Panc1 (cell line): ENCODE data around the gene ZNF669. TPM values are rescaled to one million over a fixed set of nuclear protein-coding genes. Genes with fewer than 3 reads are reported as not detected.
A peak's percentile ranks its signal among the peaks of the same experiment; 100 is the strongest.
"Not testable (repeated sequence)": the region's sequence is repeated elsewhere in the genome, so short reads cannot be mapped to it uniquely, and the experiment has no call there.

Source experiments
- ATAC-seq: fragments of 200-7000 bp; cut with Tn5 transposase; 2 replicates; pipeline ENCODE4 v1.9.1; 2020; ENCODE audit warnings: mild to moderate bottlenecking, moderate library complexity
- Bru-seq: library from RNA; stranded (reverse); fragments of 400-500 nt; gene quantifications from one replicate; lab custom pipeline; 2021; lab: Mats Ljungman, UMichigan
- BruChase-seq, 2 experiments: library from RNA; stranded (reverse); fragments of 400-500 nt; gene quantifications; one replicate each; lab custom pipeline; 2021; lab: Mats Ljungman, UMichigan
- BruUV-seq: library from RNA; stranded (reverse); fragments of 400-500 nt; replicated peaks from 2 replicates; lab custom pipeline; 2021; lab: Mats Ljungman, UMichigan
- CTCF ChIA-PET: fragments of 300-600 bp; sonication (Branson Sonifier 250); formaldehyde crosslinking; loops from one replicate; lab custom pipeline; 2022; ENCODE audit warnings: antibody characterized with exemption; lab: Charles Lee
- POLR2A ChIA-PET: fragments of 300-600 bp; sonication (Branson Sonifier 250); formaldehyde crosslinking; loops from one replicate; lab custom pipeline; 2022; ENCODE audit warnings: antibody characterized with exemption; lab: Charles Lee
- DNase-seq: peaks from one replicate; pipeline ENCODE4 v3.0.0-alpha.2; 2010; ENCODE audit warnings: low read depth, low spot score
- H3K27ac ChIP-seq: 2 replicates; pipeline ENCODE4 v1.5.1; 2011; ENCODE audit warnings: mild to moderate bottlenecking, low read length, inconsistent platforms
- H3K27me3 ChIP-seq: fragments of 200-500 bp; sonication (Bioruptor generic); 2 replicates; pipeline ENCODE4 v1.6.0; 2014; ENCODE audit warnings: low read length, inconsistent platforms; ENCODE audit not compliant: control insufficient read depth, insufficient read depth
- H3K36me3 ChIP-seq: fragments of 200-500 bp; sonication (Bioruptor generic); 2 replicates; pipeline ENCODE4 v1.5.1; 2014; ENCODE audit warnings: inconsistent platforms, mild to moderate bottlenecking, low read length, moderate library complexity; ENCODE audit not compliant: control insufficient read depth, insufficient read depth
- H3K4me1 ChIP-seq: 2 replicates; pipeline ENCODE4 v1.5.1; 2011; ENCODE audit warnings: inconsistent platforms, mild to moderate bottlenecking, low read length, moderate library complexity; ENCODE audit not compliant: control insufficient read depth, insufficient read depth
- H3K4me3 ChIP-seq, 2 experiments: 2 replicates each; pipeline ENCODE4 v1.5.1; 2011 to 2012; ENCODE audit warnings: low read depth in 2 of 2, low read length in 2 of 2, mild to moderate bottlenecking in 2 of 2, inconsistent platforms in 1 of 2, moderate library complexity in 1 of 2
- H3K9me3 ChIP-seq: fragments of 200-500 bp; sonication (Bioruptor generic); 2 replicates; pipeline ENCODE4 v1.5.1; 2014; ENCODE audit warnings: low read depth, mild to moderate bottlenecking, inconsistent platforms, low read length, moderate library complexity; ENCODE audit not compliant: control insufficient read depth, insufficient read depth
- CTCF ChIP-seq: fragments of 450-650 bp; IDR thresholded peaks from 2 replicates; pipeline ENCODE4 v1.5.1; 2017; ENCODE audit warnings: mild to moderate bottlenecking
- POLR2AphosphoS5 ChIP-seq: IDR thresholded peaks from 2 replicates; pipeline ENCODE4 v1.6.1; 2012; ENCODE audit warnings: mild to moderate bottlenecking, low read depth, low read length, moderate library complexity
- REST ChIP-seq, 2 experiments: IDR thresholded peaks; 2 replicates each; pipeline ENCODE4 v1.6.1; 2011 to 2012; ENCODE audit warnings: low read depth in 2 of 2, control low read depth in 1 of 2, low read length in 1 of 2, mild to moderate bottlenecking in 1 of 2, moderate library complexity in 1 of 2; ENCODE audit not compliant: insufficient read depth in 1 of 2
- SIN3A ChIP-seq: IDR thresholded peaks from 2 replicates; pipeline ENCODE4 v1.6.1; 2012; ENCODE audit warnings: low read depth, mild to moderate bottlenecking, low read length, moderate library complexity, borderline replicate concordance; ENCODE audit not compliant: insufficient read depth
- TCF7L2 ChIP-seq: IDR thresholded peaks from 2 replicates; pipeline ENCODE4 v1.6.1; 2011; ENCODE audit warnings: mild to moderate bottlenecking, low read depth, low read length, inconsistent platforms
- in situ Hi-C: cut with HindIII; loops from 2 replicates; pipeline ENCODE4 v1.10.0; 2016; ENCODE audit warnings: low sequenced_read_pairs, low pct_unique_long_range_greater_than_20kb
- intact Hi-C: fragments of 100-400 bp; cut with micrococcal nuclease; formaldehyde crosslinking; loops from one replicate; pipeline ENCODE4 v1.10.0; 2022; ENCODE audit not compliant: unreplicated experiment
- long read RNA-seq: library from polyadenylated mRNA; unstranded; transcript quantifications from one replicate; pipeline ENCODE4 v2.0.0, GENCODE V29; 2021; ENCODE audit not compliant: unreplicated experiment
- polyA plus RNA-seq: library from polyadenylated mRNA; unstranded; fragments of >200 nt; gene quantifications from one replicate; pipeline ENCODE4 v1.2.1, GENCODE V29; 2012; ENCODE audit warnings: missing spikeins; ENCODE audit not compliant: insufficient read length
- total RNA-seq: library from RNA; stranded (reverse); gene quantifications from one replicate; pipeline ENCODE4 v1.2.1, GENCODE V29; 2021; ENCODE audit not compliant: unreplicated experiment

The ZNF669 gene
- total RNA-seq (13.9 TPM), Bru-seq, nascent RNA (percentile 94 among the genes with signal in this experiment), BruChase-seq, experiment 1, labeled RNA remaining after a 2-hour chase (percentile 89 among the genes with signal in this experiment), BruChase-seq, experiment 2, labeled RNA remaining after a 6-hour chase (percentile 81 among the genes with signal in this experiment)
- 6.7 TPM for polyA plus RNA-seq
- long read RNA-seq, transcript ZNF669-204 (4 exons, 1,718 nt), result major isoform, 5 of 6 reads
- long read RNA-seq, partial matches to known transcripts, result 1 of 6 reads
- long read RNA-seq, other reads (novel, unspliced or antisense), result 0 of 6 reads

GRCh38 chr1:247103859-247104591, at the start of gene ZNF669:
ZNF669 (minus strand) TSS chr1:247104356; CDS start chr1:247104199, 157 bp downstream.
- DNase-seq, result peak; percentile 86
- in situ Hi-C loops (no loop called here), intact Hi-C loops (no loop called here)
- H3K27ac ChIP-seq, result peak within 1 kb of the TSS; percentile 65
- peak; percentile 99 for ATAC-seq
- ChIA-PET CTCF (no interaction called here), POLR2A (interaction anchor here (1.0 kb wide), 1 partner anchor 25 kb away, joined by 5 read pairs; the partner anchor contains the start of gene ZNF670)
- no TSS peak for BruUV-seq
- H3K4me1 ChIP-seq, result peaks cover 6% of the 10 kb centered on the region; the same call in 1 of the 2 replicates
- TF ChIP-seq SIN3A (no peak; the same call in 1 of the 2 replicates), REST (IDR thresholded peaks at IDR 0.05; ENCODE audit: insufficient read depth in 1 of 2, low read depth in 2 of 2, low read length in 1 of 2) (no peak), TCF7L2 (peak; percentile 89), POLR2AphosphoS5 (peak; percentile 94), CTCF (no peak)
- peaks cover 33% of the 10 kb centered on the region for H3K9me3 ChIP-seq
- no peaks in the 10 kb centered on the region for H3K27me3 ChIP-seq
- peak within 1 kb of the TSS; percentile 59 to 78 for H3K4me3 ChIP-seq
- peaks cover 17% of the 10 kb centered on the region for H3K36me3 ChIP-seq

GRCh38 chr1:247147781-247148180, 43.6 kb upstream of the ZNF669 start:
- BruUV-seq, result no TSS peak
- peaks cover 77% of the 10 kb centered on the region for H3K9me3 ChIP-seq
- ChIA-PET CTCF (no interaction called here), POLR2A (no interaction called here)
- TF ChIP-seq CTCF (no peak), SIN3A (no peak), POLR2AphosphoS5 (no peak), TCF7L2 (no peak), REST (IDR thresholded peaks at IDR 0.05; ENCODE audit: insufficient read depth in 1 of 2, low read depth in 2 of 2, low read length in 1 of 2) (no peak)
- ATAC-seq (no peak), DNase-seq (no peak)
- H3K27me3 ChIP-seq, result no peaks in the 10 kb centered on the region
- H3K27ac ChIP-seq, result no peak overlapping the region
- H3K4me1 ChIP-seq, result no peaks in the 10 kb centered on the region
- no peaks in the 10 kb centered on the region for H3K36me3 ChIP-seq
- intact Hi-C loops, result no loop called here
- no peak overlapping the region for H3K4me3 ChIP-seq
- in situ Hi-C loops, result no loop called here

- CTCF ChIA-PET, result not testable (repeated sequence)
- POLR2A ChIA-PET, result interaction anchor here (0.6 kb wide), 1 partner anchor 20 kb away, joined by 6 read pairs; no protein-coding TSS in a partner anchor
Measured at GRCh38 chr1:247147120-247147519, 43.0 kb upstream of the ZNF669 start.

More at GRCh38 chr1:247147120-247147519, 43.0 kb upstream of the ZNF669 start:
- H3K27me3 ChIP-seq, H3K4me1 ChIP-seq, H3K27ac ChIP-seq, in situ Hi-C loops, intact Hi-C loops, DNase-seq, H3K4me3 ChIP-seq, H3K36me3 ChIP-seq, BruUV-seq, ATAC-seq: not testable (repeated sequence)
- H3K9me3 ChIP-seq, result peaks cover 78% of the 10 kb centered on the region
